Adrenal gland (tissue), 12 donors: ENCODE measurements around the gene RASSF4. TPM values are rescaled to one million over a fixed set of nuclear protein-coding genes. Genes with fewer than 3 reads are reported as not detected.

Source experiments
- DNase-seq, 7 donors: peaks; one replicate each; pipeline ENCODE4 v3.0.0-alpha.2; 2019 to 2020
- H3K27ac ChIP-seq, 5 donors: fragments of 200-600 bp; sonication (generic) in 4 of 5; 1 replicate in 3 of 5; 2 replicates in 2 of 5; pipeline versions ENCODE4 v1.5.1 to v1.8.0; 2016 to 2020; ENCODE audit warnings: mild to moderate bottlenecking in 1 of 5
- H3K27me3 ChIP-seq: fragments of 200-600 bp; 2 replicates; pipeline ENCODE4 v1.8.0; 2021
- H3K36me3 ChIP-seq, 2 donors: fragments of 200-600 bp; replicated peaks in 1 of 2; 1 replicate in 1 of 2; 2 replicates in 1 of 2; pipeline versions ENCODE4 v1.5.1 to v1.8.0; 2018 to 2022
- H3K4me1 ChIP-seq, 2 donors: fragments of 200-600 bp; replicated peaks in 1 of 2; 1 replicate in 1 of 2; 2 replicates in 1 of 2; pipeline versions ENCODE4 v1.5.1 to v1.8.0; 2018 to 2021
- H3K4me3 ChIP-seq, 4 donors: fragments of 200-600 bp; sonication (generic) in 3 of 4; one replicate each; pipeline ENCODE4 v1.5.1; 2016 to 2018
- H3K9me3 ChIP-seq, 3 donors: fragments of 200-600 bp; sonication (generic) in 1 of 3; replicated peaks in 1 of 3; 1 replicate in 2 of 3; 2 replicates in 1 of 3; pipeline versions ENCODE4 v1.5.1 to v1.8.0; 2016 to 2021
- POLR2A ChIP-seq, 2 donors: fragments of 450-650 bp; IDR thresholded peaks; one replicate each; pipeline ENCODE4 v1.6.1; 2017; ENCODE audit warnings: antibody characterized with exemption in 2 of 2, mild to moderate bottlenecking in 2 of 2, moderate library complexity in 1 of 2
- WGBS, 4 donors: extraction: QIAGEN DNeasy Blood & Tissue Kit in 2 of 4; methylation state at CpG; one replicate each; pipeline versions ENCODE4 v1.1.5 to v1.1.7; 2013 to 2017; 5-methylcytosine and 5-hydroxymethylcytosine counted together
- intact Hi-C, 2 donors: fragments of 100-400 bp; cut with DNase I; formaldehyde crosslinking; loops; one replicate each; pipeline versions ENCODE4 v1.14.1 to v1.15.0; 2022 to 2023
- polyA plus RNA-seq, 3 donors: library from polyadenylated mRNA; stranded (reverse); fragments of 200-250 nt in 2 of 3; fragments of 350-450 nt in 1 of 3; fragmentation: Illumina TruSeq in 1 of 3; extraction: RNeasy Lipid Tissue Mini Kit (QIAGEN cat#74804) in 1 of 3; gene quantifications; one replicate each; pipeline ENCODE4 v1.2.3, GENCODE V29; 2013 to 2014
- total RNA-seq, 9 donors: library from RNA; depleted of rRNA in 4 of 9; stranded (reverse); fragments of >200 nt in 4 of 9; fragments of 120-200 nt in 1 of 9; fragmentation: NEBNext Ultra II Directional in 1 of 9; extraction: Animal tissue kit (Norgen Biotek cat#: 25700) in 1 of 9; gene quantifications; one replicate each; pipeline versions ENCODE4 v1.1.0 to v1.2.4, GENCODE V29; 2013 to 2023
- TF ChIP-seq, protein P1 (sequence below), 6 experiments: fragments of 450-650 bp in 4 of 6; fragments of 200-600 bp in 2 of 6; sonication (generic) in 1 of 6; IDR thresholded peaks; 1 replicate in 5 of 6; 2 replicates in 1 of 6; pipeline versions ENCODE4 v1.5.1 to v1.8.0; 2016 to 2021; ENCODE audit warnings: antibody characterized with exemption in 6 of 6, mild to moderate bottlenecking in 2 of 6, moderate library complexity in 1 of 6
- donor health status: healthy with polysubstance abuse.
- donor health status: Bipolar disorder and iron deficiency.
- donor health status: DM: yes; HTN: yes; CAD: no.
- donor health status: DM: no; HTN: no; CAD: no.
- donor health status: DM: no; HTN: no; CAD: no.
- donor health status: DM: yes; HTN: yes; CAD: no.

RASSF4 gene
- total and polyA plus RNA-seq, 12 donors, result 5.2 to 47.5 (median 25.0) TPM

DNA sequence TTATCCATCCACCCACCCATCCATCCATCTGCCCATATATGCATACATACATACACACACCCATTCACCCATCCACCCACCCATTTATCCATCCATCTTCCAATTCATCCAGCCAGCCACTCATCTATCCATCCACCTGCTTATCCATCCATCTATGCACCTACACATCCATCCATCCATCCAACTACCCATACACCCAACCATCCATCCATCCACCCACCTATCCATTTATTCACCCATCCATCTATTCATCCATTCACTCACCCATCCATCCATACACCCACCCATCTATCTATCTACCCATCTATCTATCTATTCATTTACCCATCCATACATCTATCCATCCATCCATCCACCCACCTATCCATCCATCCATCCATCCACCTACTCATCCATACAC lies 31.1 kb upstream of the RASSF4 start:
- no peak for TF ChIP-seq POLR2A (IDR thresholded peaks at IDR 0.05)
- TF ChIP-seq, protein P1, sequence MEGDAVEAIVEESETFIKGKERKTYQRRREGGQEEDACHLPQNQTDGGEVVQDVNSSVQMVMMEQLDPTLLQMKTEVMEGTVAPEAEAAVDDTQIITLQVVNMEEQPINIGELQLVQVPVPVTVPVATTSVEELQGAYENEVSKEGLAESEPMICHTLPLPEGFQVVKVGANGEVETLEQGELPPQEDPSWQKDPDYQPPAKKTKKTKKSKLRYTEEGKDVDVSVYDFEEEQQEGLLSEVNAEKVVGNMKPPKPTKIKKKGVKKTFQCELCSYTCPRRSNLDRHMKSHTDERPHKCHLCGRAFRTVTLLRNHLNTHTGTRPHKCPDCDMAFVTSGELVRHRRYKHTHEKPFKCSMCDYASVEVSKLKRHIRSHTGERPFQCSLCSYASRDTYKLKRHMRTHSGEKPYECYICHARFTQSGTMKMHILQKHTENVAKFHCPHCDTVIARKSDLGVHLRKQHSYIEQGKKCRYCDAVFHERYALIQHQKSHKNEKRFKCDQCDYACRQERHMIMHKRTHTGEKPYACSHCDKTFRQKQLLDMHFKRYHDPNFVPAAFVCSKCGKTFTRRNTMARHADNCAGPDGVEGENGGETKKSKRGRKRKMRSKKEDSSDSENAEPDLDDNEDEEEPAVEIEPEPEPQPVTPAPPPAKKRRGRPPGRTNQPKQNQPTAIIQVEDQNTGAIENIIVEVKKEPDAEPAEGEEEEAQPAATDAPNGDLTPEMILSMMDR (IDR thresholded peaks at IDR 0.05), result no peak
- Histone ChIP-seq H3K4me3 (no peak overlapping the region), H3K4me1 (peaks cover 5 to 9% of the 10 kb centered on the region in 2 donors), H3K9me3 (no peaks in the 10 kb centered on the region), H3K27ac (no peak overlapping the region), H3K36me3 (no peaks in the 10 kb centered on the region), H3K27me3 (no peaks in the 10 kb centered on the region)
- peak in 2 of 7 donors; percentile 8 to 15 for DNase-seq
- intact Hi-C loops, result no loop called here

GRCh38 chr10:44929356-44930255 lies 30.0 kb upstream of the RASSF4 start:
- H3K4me1 ChIP-seq, result peaks cover 5 to 15% of the 10 kb centered on the region in 2 donors
- intact Hi-C loops, result loop anchor here in 1 of 2 donors (5.0 kb wide), 1 partner anchor 43 kb away; no protein-coding TSS in a partner anchor
- 82 to 95% (median 85%) methylated on average over 4 to 8 of the region's 8 CpGs for WGBS, 4 donors
- H3K27me3 ChIP-seq, result no peaks in the 10 kb centered on the region
- H3K9me3 ChIP-seq, result no peaks in the 10 kb centered on the region
- TF ChIP-seq, protein P1 (IDR thresholded peaks at IDR 0.05), result no peak
- no peak for TF ChIP-seq POLR2A (IDR thresholded peaks at IDR 0.05)
- no peak overlapping the region for H3K4me3 ChIP-seq
- no peaks in the 10 kb centered on the region for H3K36me3 ChIP-seq
- H3K27ac ChIP-seq, result no peak overlapping the region
- peak in 3 of 7 donors; percentile 9 to 52 (median 20) for DNase-seq

DNA sequence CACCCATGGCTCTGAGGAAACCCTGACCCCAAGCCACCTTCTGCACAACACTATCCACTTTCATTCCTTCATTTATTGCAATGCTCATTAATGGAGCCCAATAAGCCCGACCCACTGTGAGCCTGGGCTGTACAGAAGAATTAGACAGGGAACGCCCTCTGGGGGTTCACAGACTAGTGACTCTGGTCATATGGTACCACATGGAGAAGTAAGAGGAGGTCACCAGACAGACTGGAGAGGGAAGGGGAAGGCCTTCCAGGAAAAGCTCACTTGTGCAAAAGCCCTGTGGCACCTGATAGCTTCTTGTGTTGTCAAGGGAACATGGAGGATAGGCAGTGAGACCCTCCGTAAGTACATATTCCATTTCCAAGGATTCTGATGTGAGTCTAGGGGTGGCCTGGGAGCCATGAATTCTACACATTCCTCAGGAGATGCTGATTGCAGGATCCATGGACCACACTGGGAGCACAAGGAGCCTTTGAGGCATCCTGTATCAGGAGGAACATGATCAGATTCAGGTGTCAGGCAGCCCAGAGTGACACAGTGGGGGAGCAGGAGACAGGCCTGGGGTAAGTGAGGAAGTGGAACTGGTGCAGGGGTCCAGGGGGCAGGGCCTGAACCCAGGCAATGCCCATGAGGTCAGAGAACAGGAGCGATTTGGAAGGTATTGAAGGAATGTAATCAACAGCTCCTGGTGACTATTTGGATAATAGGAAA lies 28.5 kb upstream of the RASSF4 start:
- 74 to 89% (median 81%) methylated on average over 4 of the region's 4 CpGs for WGBS, 4 donors

More for the DNA sequence above, 28.5 kb upstream of the RASSF4 start:
- TF ChIP-seq, protein P1 (IDR thresholded peaks at IDR 0.05), result no peak
- no peak for TF ChIP-seq POLR2A (IDR thresholded peaks at IDR 0.05)
- Histone ChIP-seq H3K4me3 (no peak overlapping the region), H3K4me1 (peaks cover 5 to 23% of the 10 kb centered on the region in 2 donors), H3K27me3 (no peaks in the 10 kb centered on the region), H3K9me3 (no peaks in the 10 kb centered on the region), H3K36me3 (no peaks in the 10 kb centered on the region), H3K27ac (no peak overlapping the region)
- intact Hi-C loops, result loop anchor here in 1 of 2 donors (5.0 kb wide), 1 partner anchor 41 kb away; no protein-coding TSS in a partner anchor
- DNase-seq, result peak in 3 of 7 donors; percentile 12 to 30 (median 14)
